ENCODE measurements around the gene CATSPER4.

Gene CATSPER4

DNA sequence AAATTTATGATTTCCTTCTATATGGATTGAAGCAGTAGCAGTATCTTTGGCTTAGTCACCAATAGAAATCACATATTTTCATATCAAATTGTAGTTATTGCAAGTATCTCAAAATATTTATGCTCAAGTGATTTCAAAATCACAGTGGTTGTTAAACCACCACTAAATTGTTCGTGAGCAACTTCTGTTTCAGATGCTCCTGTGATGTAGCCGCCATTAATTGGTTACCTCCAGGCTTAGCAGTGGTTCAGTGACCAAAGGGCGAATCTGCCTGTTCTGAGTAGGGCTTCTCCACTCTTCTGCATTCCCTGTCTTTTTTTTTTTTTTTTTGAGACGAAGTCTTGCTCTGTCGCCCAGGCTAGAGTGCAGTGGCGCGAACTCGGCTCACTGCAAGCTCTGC lies 15.1 kb upstream of the CATSPER4 start:
- no peak for ATAC-seq (ENCODE audit: low read depth)
- Histone ChIP-seq H3K4me1 (ENCODE audit: insufficient read depth, poor library complexity, severe bottlenecking) (peaks cover 7% of the 10 kb centered on the region), H3K27me3 (ENCODE audit: insufficient read depth, poor library complexity, severe bottlenecking) (no peaks in the 10 kb centered on the region), H3K9me3 (ENCODE audit: severe bottlenecking) (no peaks in the 10 kb centered on the region), H3K36me3 (ENCODE audit: low read depth) (peaks cover 7% of the 10 kb centered on the region; the same call in 1 of the 2 replicates), H3K27ac (ENCODE audit: poor library complexity, severe bottlenecking) (no peak overlapping the region), H3K4me3 (ENCODE audit: severe bottlenecking) (no peak overlapping the region)
- TF ChIP-seq, protein P1, sequence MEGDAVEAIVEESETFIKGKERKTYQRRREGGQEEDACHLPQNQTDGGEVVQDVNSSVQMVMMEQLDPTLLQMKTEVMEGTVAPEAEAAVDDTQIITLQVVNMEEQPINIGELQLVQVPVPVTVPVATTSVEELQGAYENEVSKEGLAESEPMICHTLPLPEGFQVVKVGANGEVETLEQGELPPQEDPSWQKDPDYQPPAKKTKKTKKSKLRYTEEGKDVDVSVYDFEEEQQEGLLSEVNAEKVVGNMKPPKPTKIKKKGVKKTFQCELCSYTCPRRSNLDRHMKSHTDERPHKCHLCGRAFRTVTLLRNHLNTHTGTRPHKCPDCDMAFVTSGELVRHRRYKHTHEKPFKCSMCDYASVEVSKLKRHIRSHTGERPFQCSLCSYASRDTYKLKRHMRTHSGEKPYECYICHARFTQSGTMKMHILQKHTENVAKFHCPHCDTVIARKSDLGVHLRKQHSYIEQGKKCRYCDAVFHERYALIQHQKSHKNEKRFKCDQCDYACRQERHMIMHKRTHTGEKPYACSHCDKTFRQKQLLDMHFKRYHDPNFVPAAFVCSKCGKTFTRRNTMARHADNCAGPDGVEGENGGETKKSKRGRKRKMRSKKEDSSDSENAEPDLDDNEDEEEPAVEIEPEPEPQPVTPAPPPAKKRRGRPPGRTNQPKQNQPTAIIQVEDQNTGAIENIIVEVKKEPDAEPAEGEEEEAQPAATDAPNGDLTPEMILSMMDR (IDR thresholded peaks at IDR 0.05; ENCODE audit: poor library complexity, severe bottlenecking): no peak
- DNase-seq (ENCODE audit: low spot score): no peak

DNA sequence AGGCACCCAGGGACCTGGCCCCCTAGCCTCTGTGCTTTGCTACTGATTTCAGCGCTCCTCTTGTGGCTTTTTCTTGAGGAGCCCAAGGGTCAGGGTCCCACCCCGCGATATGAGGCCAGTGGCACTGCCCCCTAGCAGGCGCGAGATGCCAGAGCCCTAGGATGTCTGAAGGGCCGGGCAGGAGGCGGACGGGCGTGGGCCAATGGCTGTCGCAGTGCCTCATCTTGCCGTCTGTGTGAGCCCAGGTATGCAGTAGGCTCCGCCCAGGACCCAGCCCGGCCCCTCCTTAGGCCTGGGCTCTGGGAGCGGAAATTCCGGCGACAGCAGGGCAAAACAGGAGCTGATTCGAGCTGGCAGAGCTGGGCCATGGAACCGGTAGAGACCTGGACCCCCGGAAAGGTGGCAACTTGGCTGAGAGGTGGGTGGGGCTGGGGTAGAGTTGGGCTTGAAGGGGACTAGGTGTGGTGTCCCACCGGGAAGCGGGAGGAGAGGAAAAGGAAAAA lies 13.2 kb upstream of the CATSPER4 start, which contains the start of gene CNKSR1:
Gene CNKSR1 (plus strand): TSS at position 310 of the 503 bp plus-strand sequence. CDS start 57 bp downstream, at position 367.
- no peaks in the 10 kb centered on the region for H3K27me3 ChIP-seq (ENCODE audit: insufficient read depth, poor library complexity, severe bottlenecking)
- peaks cover 21% of the 10 kb centered on the region for H3K36me3 ChIP-seq (ENCODE audit: low read depth)
- peak within 1 kb of the TSS; percentile 32 for H3K27ac ChIP-seq (ENCODE audit: poor library complexity, severe bottlenecking)
- DNase-seq (ENCODE audit: low spot score) (peak; percentile 88), ATAC-seq (ENCODE audit: low read depth) (peak; percentile 98)
- TF ChIP-seq, protein P1 (IDR thresholded peaks at IDR 0.05; ENCODE audit: poor library complexity, severe bottlenecking): peak; percentile 49
- H3K4me3 ChIP-seq (ENCODE audit: severe bottlenecking): peak within 1 kb of the TSS; percentile 47
- no peaks in the 10 kb centered on the region for H3K9me3 ChIP-seq (ENCODE audit: severe bottlenecking)
- peaks cover 10% of the 10 kb centered on the region for H3K4me1 ChIP-seq (ENCODE audit: insufficient read depth, poor library complexity, severe bottlenecking)

DNA sequence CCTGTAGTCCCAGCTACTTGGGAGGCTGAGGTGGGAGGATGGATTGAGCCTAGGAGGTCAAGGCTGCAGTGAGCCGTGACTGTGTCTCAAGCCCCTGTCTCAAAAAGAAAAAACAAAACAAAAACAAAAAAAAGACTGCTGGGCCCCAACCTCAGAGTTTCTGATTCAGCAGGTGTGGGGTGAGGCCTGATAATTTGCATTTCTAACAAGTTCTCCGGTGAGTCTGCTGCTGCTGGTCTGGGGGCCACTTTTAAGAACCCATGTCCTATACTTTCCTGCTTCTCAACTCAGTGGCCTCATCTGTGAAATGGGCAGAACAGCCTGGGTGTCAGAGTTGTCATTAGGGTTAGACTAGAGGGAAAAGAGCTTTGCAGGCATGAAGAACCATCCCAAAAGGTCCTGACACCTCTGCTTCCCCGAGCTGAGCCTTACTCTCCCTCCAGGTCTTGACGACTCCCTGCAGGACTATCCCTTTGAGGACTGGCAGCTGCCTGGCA lies 10.3 kb upstream of the CATSPER4 start:
- TF ChIP-seq, protein P1 (IDR thresholded peaks at IDR 0.05; ENCODE audit: poor library complexity, severe bottlenecking): no peak
- no peak for DNase-seq (ENCODE audit: low spot score)
- Histone ChIP-seq H3K9me3 (ENCODE audit: severe bottlenecking) (no peaks in the 10 kb centered on the region), H3K36me3 (ENCODE audit: low read depth) (peaks cover 37% of the 10 kb centered on the region), H3K4me3 (ENCODE audit: severe bottlenecking) (no peak overlapping the region), H3K27ac (ENCODE audit: poor library complexity, severe bottlenecking) (no peak overlapping the region), H3K4me1 (ENCODE audit: insufficient read depth, poor library complexity, severe bottlenecking) (peaks cover 10% of the 10 kb centered on the region), H3K27me3 (ENCODE audit: insufficient read depth, poor library complexity, severe bottlenecking) (no peaks in the 10 kb centered on the region)
- no peak for ATAC-seq (ENCODE audit: low read depth)

DNA sequence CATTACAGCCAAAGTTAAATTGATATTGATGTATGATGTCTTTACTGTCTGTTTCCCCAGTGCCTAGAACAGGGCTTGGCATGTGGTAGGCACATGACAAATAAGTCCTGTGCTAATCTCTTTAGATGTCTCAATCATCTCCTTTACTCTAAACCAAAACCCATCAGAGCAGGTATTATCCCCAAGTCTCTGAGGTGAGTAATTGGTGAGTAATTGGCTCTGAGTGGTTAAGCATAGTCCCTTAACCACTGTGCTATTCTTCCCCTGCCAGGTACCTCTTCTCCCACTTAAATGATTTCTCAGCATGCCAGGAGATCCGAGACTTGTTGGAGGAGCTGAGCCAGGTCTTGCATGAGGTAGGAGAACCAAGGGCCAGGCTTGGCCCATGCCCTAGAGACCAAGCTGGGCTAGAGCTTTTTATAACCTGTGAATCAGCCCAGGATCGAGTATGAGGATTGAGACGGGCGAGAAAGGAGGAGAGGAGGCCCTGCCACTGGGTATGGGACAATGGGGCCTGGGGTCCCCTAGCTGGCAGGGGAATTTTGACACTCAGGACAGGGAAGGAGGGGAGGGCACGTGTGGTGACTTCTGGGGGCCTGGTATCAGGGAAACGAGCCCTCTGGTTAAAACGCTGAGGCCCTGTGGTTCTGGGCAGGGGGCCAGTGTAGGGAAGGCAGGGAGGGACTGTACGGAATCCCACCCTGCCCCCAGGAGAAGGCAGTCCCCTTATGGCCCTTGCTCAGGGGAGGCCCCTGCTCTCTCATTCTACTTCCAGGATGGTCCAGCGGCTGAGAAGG lies 8.6 kb upstream of the CATSPER4 start:
- H3K36me3 ChIP-seq (ENCODE audit: low read depth): peaks cover 39% of the 10 kb centered on the region
- no peaks in the 10 kb centered on the region for H3K27me3 ChIP-seq (ENCODE audit: insufficient read depth, poor library complexity, severe bottlenecking)
- no peak for DNase-seq (ENCODE audit: low spot score)
- no peaks in the 10 kb centered on the region for H3K9me3 ChIP-seq (ENCODE audit: severe bottlenecking)
- ATAC-seq (ENCODE audit: low read depth): peak; percentile 69
- TF ChIP-seq, protein P1 (IDR thresholded peaks at IDR 0.05; ENCODE audit: poor library complexity, severe bottlenecking): no peak
- H3K4me3 ChIP-seq (ENCODE audit: severe bottlenecking): no peak overlapping the region
- H3K4me1 ChIP-seq (ENCODE audit: insufficient read depth, poor library complexity, severe bottlenecking): peaks cover 10% of the 10 kb centered on the region
- H3K27ac ChIP-seq (ENCODE audit: poor library complexity, severe bottlenecking): peak overlapping the region; percentile 5

DNA sequence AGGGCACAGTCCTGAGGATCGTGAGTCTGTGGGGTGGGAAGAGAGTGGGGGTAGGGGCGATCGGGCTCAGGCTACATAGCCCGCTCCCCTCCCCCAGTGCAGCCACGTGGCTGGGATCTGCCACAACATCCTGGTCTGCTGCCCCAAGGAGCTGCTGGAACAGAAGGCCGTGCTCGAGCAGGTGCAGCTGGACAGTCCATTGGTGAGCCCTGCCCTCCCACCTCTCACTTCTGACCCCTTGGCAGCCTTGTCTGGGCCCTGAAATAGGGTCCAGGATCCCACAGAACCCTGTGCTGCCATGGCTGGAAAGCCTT lies 8.1 kb upstream of the CATSPER4 start:
- Histone ChIP-seq H3K4me3 (ENCODE audit: severe bottlenecking) (no peak overlapping the region), H3K27me3 (ENCODE audit: insufficient read depth, poor library complexity, severe bottlenecking) (no peaks in the 10 kb centered on the region), H3K27ac (ENCODE audit: poor library complexity, severe bottlenecking) (no peak overlapping the region), H3K36me3 (ENCODE audit: low read depth) (peaks cover 39% of the 10 kb centered on the region), H3K4me1 (ENCODE audit: insufficient read depth, poor library complexity, severe bottlenecking) (peaks cover 10% of the 10 kb centered on the region), H3K9me3 (ENCODE audit: severe bottlenecking) (no peaks in the 10 kb centered on the region)
- TF ChIP-seq, protein P1 (IDR thresholded peaks at IDR 0.05; ENCODE audit: poor library complexity, severe bottlenecking): no peak
- DNase-seq (ENCODE audit: low spot score): no peak
- no peak for ATAC-seq (ENCODE audit: low read depth)

All from RWPE2 (cell line).